Naive thymus-derived CD8-positive, alpha-beta T cell (primary cell): ENCODE measurements around the gene ZMAT3. TPM values are rescaled to one million over a fixed set of nuclear protein-coding genes. Genes with fewer than 3 reads are reported as not detected.

Experiments
- ATAC-seq, 2 donors: fragments of 150-1000 bp; cut with Tn5 transposase in 1 of 2; sonication (Bioruptor Pico), chemical (Tn5 transposase) in 1 of 2; 1 replicate in 1 of 2; 2 replicates in 1 of 2; pipeline ENCODE4 v1.10.0; 2021; ENCODE audit warnings: mild to moderate bottlenecking in 2 of 2, moderate library complexity in 2 of 2
- POLR2A ChIA-PET: fragments of 350-600 bp; sonication (Branson Sonifier 250); formaldehyde crosslinking; loops from one replicate; lab custom pipeline; 2021; ENCODE audit warnings: antibody characterized with exemption; lab: Charles Lee
- DNase-seq, 10 donors: peaks; one replicate each; pipeline versions ENCODE4 v3.0.0 to v3.0.0-alpha.2; 2020 to 2022
- H3K27ac Mint-ChIP-seq, 10 donors: one replicate each; pipeline ENCODE4 v1.8.0; 2020 to 2022; ENCODE audit warnings: mild to moderate bottlenecking in 10 of 10, mixed read lengths in 10 of 10, moderate library complexity in 4 of 10, inconsistent platforms in 1 of 10
- H3K27me3 Mint-ChIP-seq, 5 donors: one replicate each; pipeline ENCODE4 v1.8.0; 2021 to 2022; ENCODE audit warnings: mixed read lengths in 5 of 5
- H3K36me3 Mint-ChIP-seq, 3 donors: one replicate each; pipeline ENCODE4 v1.8.0; 2020 to 2022; ENCODE audit warnings: mixed read lengths in 3 of 3, mild to moderate bottlenecking in 2 of 3, inconsistent platforms in 1 of 3
- H3K4me1 Mint-ChIP-seq, 4 donors: one replicate each; pipeline ENCODE4 v1.8.0; 2021 to 2022; ENCODE audit warnings: mixed read lengths in 4 of 4
- H3K4me3 Mint-ChIP-seq, 10 donors: one replicate each; pipeline ENCODE4 v1.8.0; 2020 to 2022; ENCODE audit warnings: mild to moderate bottlenecking in 10 of 10, mixed read lengths in 10 of 10, moderate library complexity in 6 of 10, inconsistent platforms in 1 of 10
- H3K9me3 Mint-ChIP-seq, 9 donors: one replicate each; pipeline ENCODE4 v1.8.0; 2020 to 2022; ENCODE audit warnings: mixed read lengths in 9 of 9, mild to moderate bottlenecking in 3 of 9, inconsistent platforms in 1 of 9, moderate library complexity in 1 of 9
- polyA plus RNA-seq, 3 donors: library from polyadenylated mRNA; unstranded; fragments of 300-500 nt; fragmentation: Illumina TruSeq; gene quantifications; one replicate each; pipeline ENCODE4 v1.2.3, GENCODE V29; 2021
- total RNA-seq, 8 experiments: library from RNA in 2 of 8; stranded (reverse) in 2 of 8; gene quantifications; one replicate each; pipeline ENCODE4 v1.2.3 and lab custom pipeline; 2021 to 2026

Gene ZMAT3
- total and polyA plus RNA-seq, 5 experiments from 2014 or later, result 15.1 to 22.8 (median 16.3) TPM

DNA sequence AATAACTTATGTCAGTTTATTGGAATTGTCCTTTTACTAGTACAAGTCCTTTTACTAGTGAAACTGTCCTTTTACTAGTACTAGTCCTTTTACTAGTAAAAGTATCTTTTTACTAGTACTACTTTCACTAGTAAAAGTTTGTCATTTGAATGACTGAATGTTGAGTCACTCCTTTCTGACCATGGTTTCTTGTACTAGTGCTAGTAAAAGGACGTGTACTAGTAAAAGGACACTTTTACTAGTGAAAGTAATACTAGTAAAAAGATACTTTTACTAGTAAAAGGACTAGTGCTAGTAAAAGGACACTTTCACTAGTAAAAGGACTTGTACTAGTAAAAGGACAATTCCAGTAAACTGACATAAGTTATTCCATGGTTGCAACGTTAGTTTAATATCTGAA, 96.3 kb downstream of the ZMAT3 start:
- Mint-ChIP-seq H3K4me3 (no peak overlapping the region), H3K27me3 (peaks cover 0 to 3% (median 0%) of the 10 kb centered on the region in 5 donors), H3K36me3 (peaks cover 7 to 22% (median 18%) of the 10 kb centered on the region in 3 donors), H3K4me1 (no peaks in the 10 kb centered on the region), H3K27ac (no peak overlapping the region), H3K9me3 (peaks cover 1 to 19% (median 13%) of the 10 kb centered on the region in 9 donors)
- POLR2A ChIA-PET, result no interaction called here
- ATAC-seq (no peak), DNase-seq (no peak)

DNA sequence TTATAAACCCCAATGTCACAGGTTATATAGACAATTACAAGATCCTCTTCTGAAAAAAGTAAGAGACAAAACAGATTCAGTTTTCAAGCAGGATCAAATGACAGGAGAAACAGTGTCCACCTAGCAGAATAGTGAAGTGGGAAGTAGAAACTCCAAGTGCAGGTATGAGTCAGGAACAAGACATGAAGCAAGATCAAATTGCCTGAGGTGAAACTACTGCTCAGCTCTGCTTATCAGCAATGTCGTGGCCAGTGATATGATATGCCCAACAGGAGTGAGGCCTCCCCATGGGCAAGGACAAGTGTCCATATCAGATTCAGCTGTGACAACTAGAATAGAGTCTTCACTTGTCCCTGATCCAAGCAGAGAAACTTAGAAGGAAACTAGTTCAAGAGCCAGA, 100.0 kb downstream of the ZMAT3 start:
- Mint-ChIP-seq H3K4me3 (no peak overlapping the region), H3K27me3 (peaks cover 0 to 4% (median 0%) of the 10 kb centered on the region in 5 donors), H3K27ac (no peak overlapping the region), H3K36me3 (peaks cover 7 to 22% (median 18%) of the 10 kb centered on the region in 3 donors), H3K9me3 (peaks cover 0 to 19% (median 13%) of the 10 kb centered on the region in 9 donors), H3K4me1 (peaks cover 4 to 27% (median 11%) of the 10 kb centered on the region in 4 donors)
- no peak for DNase-seq
- POLR2A ChIA-PET, result no interaction called here
- ATAC-seq, result no peak

DNA sequence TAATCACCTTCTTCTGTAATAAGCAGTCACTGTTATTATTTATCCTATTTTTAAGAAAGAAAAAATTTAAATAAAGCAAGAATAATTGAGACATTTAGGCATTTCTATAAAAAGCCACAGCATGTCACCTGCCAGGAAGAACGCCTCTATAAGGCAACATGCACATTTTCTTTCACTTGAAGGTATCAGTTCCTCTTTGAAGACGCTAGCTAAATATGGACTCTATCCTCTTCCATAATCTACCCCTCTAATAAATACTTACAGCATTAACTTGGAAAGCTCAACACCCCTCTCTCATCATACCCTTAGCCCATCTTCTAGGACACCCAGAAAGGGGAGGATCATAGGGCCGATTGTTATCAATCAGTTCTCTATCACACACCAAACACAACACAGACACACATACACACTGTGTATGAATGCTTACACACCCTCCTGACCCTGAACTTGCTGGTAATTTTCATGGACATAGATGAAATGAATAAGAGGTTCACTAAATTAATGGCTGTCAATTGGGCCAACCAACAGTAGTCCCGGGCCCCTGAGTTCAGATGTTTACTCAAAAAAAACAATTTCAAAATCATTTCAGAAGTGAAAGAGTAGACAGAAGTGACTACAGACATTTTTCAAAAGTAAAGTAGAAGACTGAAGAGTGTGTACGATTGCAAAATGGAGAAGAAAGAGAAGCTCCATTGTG, 102.5 kb downstream of the ZMAT3 start:
- Mint-ChIP-seq H3K36me3 (peaks cover 11 to 15% (median 14%) of the 10 kb centered on the region in 3 donors), H3K9me3 (peaks cover 0 to 14% (median 9%) of the 10 kb centered on the region in 9 donors), H3K27me3 (peaks cover 0 to 4% (median 0%) of the 10 kb centered on the region in 5 donors), H3K4me3 (no peak overlapping the region), H3K4me1 (peaks cover 4 to 38% (median 16%) of the 10 kb centered on the region in 4 donors), H3K27ac (peak overlapping the region in 1 of 10 donors; percentile 17)
- ATAC-seq (no peak), DNase-seq (no peak)
- POLR2A ChIA-PET, result no interaction called here

Other genes starting within 250 kb of the ZMAT3 start
- gene PIK3CA, start 76.5 kb upstream of the ZMAT3 start, total RNA-seq, result 10 to 100 TPM; 44.6 to 50.7 TPM
- gene PIK3CA, start 76.5 kb upstream of the ZMAT3 start, polyA plus RNA-seq, result 10 to 100 TPM; 11.4 to 20.3 (median 13.1) TPM
- 1 to 10 TPM; 1.9 to 2.4 TPM for gene KCNMB3, start 179.3 kb upstream of the ZMAT3 start, total RNA-seq
- under 1 TPM; 0.19 to 0.55 (median 0.53) TPM for gene KCNMB3, start 179.3 kb upstream of the ZMAT3 start, polyA plus RNA-seq